ENCODE data around the gene KLHL29. TPM values are rescaled to one million over a fixed set of nuclear protein-coding genes. Genes with fewer than 3 reads are reported as not detected.

KLHL29 gene
- total RNA-seq, 1 experiment from 2014 or later: 2.4 TPM

GRCh38 chr2:23447405-23447804, 62.4 kb downstream of the KLHL29 start:
- Histone ChIP-seq H3K9me3 (ENCODE audit: control insufficient read depth, low read depth, low read length) (peaks cover under 1% of the 10 kb centered on the region), H3K4ac (ENCODE audit: low read depth, low read length) (no peak overlapping the region), H4K20me1 (ENCODE audit: control insufficient read depth, insufficient read depth, insufficient read length) (no peaks in the 10 kb centered on the region), H3K79me1 (ENCODE audit: insufficient read depth, low read depth, low read length, poor library complexity, severe bottlenecking) (no peaks in the 10 kb centered on the region), H3K23ac (ENCODE audit: insufficient read length, low read depth, low read length) (no peak overlapping the region), H3T11ph (ENCODE audit: low read length) (no peak overlapping the region), H3K9ac (ENCODE audit: extremely low read depth, insufficient read length, low read length) (no peak overlapping the region), H3K79me2 (ENCODE audit: insufficient read depth, low read length) (no peaks in the 10 kb centered on the region), H4K8ac (replicated peaks; ENCODE audit: insufficient read length, low read depth, low read length) (no peak overlapping the region), H2BK120ac (ENCODE audit: low read depth, low read length, poor library complexity, severe bottlenecking) (no peak overlapping the region), H4K5ac (ENCODE audit: insufficient read length, low read depth, low read length) (no peak overlapping the region), H3K27me3 (ENCODE audit: insufficient read depth, low read length) (no peaks in the 10 kb centered on the region), H2BK15ac (ENCODE audit: low read depth, low read length) (no peak overlapping the region), H2BK12ac (ENCODE audit: insufficient read length, low read depth, low read length) (no peak overlapping the region), H3K18ac (ENCODE audit: insufficient read length, low read depth, low read length) (no peak overlapping the region), H3K56ac (ENCODE audit: insufficient read length, low read depth, low read length) (no peak overlapping the region), H3K4me1 (ENCODE audit: insufficient read depth, low read length) (no peaks in the 10 kb centered on the region), H3K14ac (ENCODE audit: insufficient read depth, low read length) (no peak overlapping the region), H3K4me2 (ENCODE audit: insufficient read depth, insufficient read length, low read length) (no peak overlapping the region), H3K27ac (ENCODE audit: insufficient read length, low read depth, low read length) (no peak overlapping the region), H2AK5ac (ENCODE audit: insufficient read length, low read length) (no peak overlapping the region), H3K23me2 (ENCODE audit: insufficient read length, low read depth, low read length, poor library complexity, severe bottlenecking) (no peaks in the 10 kb centered on the region), H4K91ac (ENCODE audit: insufficient read length, low read depth, low read length) (no peak overlapping the region), H2AFZ (ENCODE audit: low read length) (no peak overlapping the region), H2BK5ac (ENCODE audit: insufficient read length, low read length) (no peak overlapping the region), H2BK20ac (ENCODE audit: low read depth, low read length, poor library complexity, severe bottlenecking) (no peak overlapping the region)
- TF ChIP-seq CTCF (conservative IDR thresholded peaks at IDR 0.05): no peak
- Mint-ChIP-seq H3K27me3 (ENCODE audit: low read depth) (no peaks in the 10 kb centered on the region; the same call in 1 of the 2 replicates), H3K9me3 (no peaks in the 10 kb centered on the region; a peak in 1 of 5 replicates), H3K27ac (no peak overlapping the region; a peak in 1 of 7 replicates), H3K4me1 (no peaks in the 10 kb centered on the region), H3K4me3 (no peak overlapping the region), H3K36me3 (ENCODE audit: insufficient read depth in 1 of 3, low read depth in 3 of 3) (peaks cover 0 to 1% (median 0%) of the 10 kb centered on the region in 3 experiments; a peak in 1 of 7 replicates)
- no CpG with 5 or more reads among the region's 3 CpGs for WGBS (ENCODE audit: extremely low coverage, insufficient read length, low lambda C conversion rate)
- DNase-seq: no peak
